Neutrophil (primary cell): ENCODE results near the gene PLCL1.
A peak's percentile ranks its signal among the peaks of the same experiment; 100 is the strongest.

Experiments
- H3K27ac ChIP-seq: fragments of 200-600 bp; sonication (generic); 2 replicates; pipeline ENCODE4 v1.5.1; 2016; ENCODE audit warnings: mild to moderate bottlenecking, moderate library complexity
- H3K27me3 ChIP-seq: fragments of 200-600 bp; sonication (generic); 2 replicates; pipeline ENCODE4 v1.6.0; 2016; ENCODE audit warnings: mild to moderate bottlenecking
- H3K36me3 ChIP-seq: fragments of 200-600 bp; sonication (generic); 2 replicates; pipeline ENCODE4 v1.5.1; 2017
- H3K4me1 ChIP-seq, 2 experiments: fragments of 200-600 bp in 1 of 2; sonication (generic) in 1 of 2; 1 replicate in 1 of 2; 2 replicates in 1 of 2; pipeline versions ENCODE4 v1.5.1 to v1.6.1; 2013 to 2016; ENCODE audit warnings: low read depth in 1 of 2, low read length in 1 of 2, mild to moderate bottlenecking in 1 of 2, moderate library complexity in 1 of 2; ENCODE audit not compliant: control insufficient read depth in 1 of 2, insufficient read depth in 1 of 2
- H3K4me3 ChIP-seq, 2 experiments: fragments of 200-600 bp in 1 of 2; sonication (generic) in 1 of 2; 1 replicate in 1 of 2; 2 replicates in 1 of 2; pipeline ENCODE4 v1.5.1; 2013 to 2016; ENCODE audit warnings: low read depth in 1 of 2, low read length in 1 of 2, mild to moderate bottlenecking in 1 of 2, moderate library complexity in 1 of 2
- H3K9me3 ChIP-seq: fragments of 200-600 bp; sonication (generic); 2 replicates; pipeline ENCODE4 v1.5.1; 2016
- TF ChIP-seq, protein P1 (sequence below): fragments of 200-600 bp; sonication (generic); IDR thresholded peaks from 2 replicates; pipeline ENCODE4 v1.5.1; 2016; ENCODE audit warnings: antibody characterized with exemption

The PLCL1 gene

DNA sequence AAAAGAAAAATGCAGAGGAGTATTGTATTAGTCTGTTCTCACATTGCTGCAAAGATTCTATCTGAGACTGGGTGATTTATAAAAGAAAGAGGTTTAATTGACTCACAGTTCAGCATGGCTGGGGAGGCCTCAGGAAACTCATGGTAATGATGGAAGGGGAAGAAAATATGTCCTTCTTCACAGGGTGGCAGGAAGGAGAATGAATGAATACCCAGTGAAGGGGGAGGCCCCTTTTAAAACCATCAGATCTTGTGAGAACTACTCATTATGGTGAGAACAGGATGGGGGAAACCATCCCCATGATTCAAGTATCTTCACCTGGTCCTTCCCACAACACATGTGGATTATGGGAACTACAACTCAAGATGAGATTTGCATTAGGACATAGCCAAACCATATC lies 9.1 kb upstream of the PLCL1 start:
- TF ChIP-seq, protein P1, sequence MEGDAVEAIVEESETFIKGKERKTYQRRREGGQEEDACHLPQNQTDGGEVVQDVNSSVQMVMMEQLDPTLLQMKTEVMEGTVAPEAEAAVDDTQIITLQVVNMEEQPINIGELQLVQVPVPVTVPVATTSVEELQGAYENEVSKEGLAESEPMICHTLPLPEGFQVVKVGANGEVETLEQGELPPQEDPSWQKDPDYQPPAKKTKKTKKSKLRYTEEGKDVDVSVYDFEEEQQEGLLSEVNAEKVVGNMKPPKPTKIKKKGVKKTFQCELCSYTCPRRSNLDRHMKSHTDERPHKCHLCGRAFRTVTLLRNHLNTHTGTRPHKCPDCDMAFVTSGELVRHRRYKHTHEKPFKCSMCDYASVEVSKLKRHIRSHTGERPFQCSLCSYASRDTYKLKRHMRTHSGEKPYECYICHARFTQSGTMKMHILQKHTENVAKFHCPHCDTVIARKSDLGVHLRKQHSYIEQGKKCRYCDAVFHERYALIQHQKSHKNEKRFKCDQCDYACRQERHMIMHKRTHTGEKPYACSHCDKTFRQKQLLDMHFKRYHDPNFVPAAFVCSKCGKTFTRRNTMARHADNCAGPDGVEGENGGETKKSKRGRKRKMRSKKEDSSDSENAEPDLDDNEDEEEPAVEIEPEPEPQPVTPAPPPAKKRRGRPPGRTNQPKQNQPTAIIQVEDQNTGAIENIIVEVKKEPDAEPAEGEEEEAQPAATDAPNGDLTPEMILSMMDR: no peak
- H3K4me3 ChIP-seq: no peak overlapping the region
- H3K4me1 ChIP-seq: no peaks in the 10 kb centered on the region
- peaks cover 78% of the 10 kb centered on the region for H3K27me3 ChIP-seq
- H3K9me3 ChIP-seq: no peaks in the 10 kb centered on the region
- H3K36me3 ChIP-seq: no peaks in the 10 kb centered on the region
- no peak overlapping the region for H3K27ac ChIP-seq

DNA sequence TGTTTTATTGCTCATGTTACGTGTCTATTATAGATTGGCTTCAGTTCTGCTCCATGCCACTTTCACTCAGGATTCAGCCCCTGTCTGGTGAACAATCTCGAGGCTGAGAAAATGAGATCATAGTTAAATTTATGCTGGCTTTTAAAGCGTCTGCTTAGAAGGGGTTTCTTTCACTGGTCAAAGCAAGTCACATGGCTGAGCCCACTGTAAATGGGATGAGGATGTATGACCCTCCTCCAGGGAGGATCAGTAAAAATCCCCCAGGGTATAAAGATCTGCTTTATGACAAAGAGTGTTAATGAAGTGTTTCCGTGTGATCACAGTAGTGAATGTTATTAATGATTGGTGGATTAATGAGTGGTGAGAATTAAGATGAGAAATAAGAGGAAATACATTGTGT lies 6.2 kb upstream of the PLCL1 start:
- Histone ChIP-seq H3K4me1 (no peaks in the 10 kb centered on the region), H3K4me3 (no peak overlapping the region), H3K27ac (no peak overlapping the region), H3K27me3 (peaks cover 84% of the 10 kb centered on the region), H3K9me3 (no peaks in the 10 kb centered on the region), H3K36me3 (no peaks in the 10 kb centered on the region)
- TF ChIP-seq, protein P1: no peak

DNA sequence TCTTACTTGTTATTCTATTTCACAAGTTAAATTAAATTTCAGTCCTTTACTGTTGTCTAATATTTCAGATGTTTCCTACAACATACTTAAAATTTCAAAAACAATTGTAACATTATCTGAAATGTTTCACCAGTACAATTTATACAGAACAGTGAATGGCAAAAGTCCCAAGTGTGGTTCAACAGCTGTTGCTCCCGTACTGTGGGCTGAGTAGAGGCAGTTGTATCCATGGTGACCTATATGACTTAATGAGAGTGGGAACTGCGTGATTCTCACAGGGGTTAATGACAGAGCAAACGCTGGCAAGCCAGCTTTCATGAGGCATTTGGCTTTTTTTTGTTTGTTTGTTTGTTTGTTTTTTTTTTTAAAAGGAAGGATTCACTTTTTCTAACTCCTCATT lies 5.3 kb upstream of the PLCL1 start:
- Histone ChIP-seq H3K9me3 (no peaks in the 10 kb centered on the region), H3K4me1 (peaks cover 3 to 5% of the 10 kb centered on the region in 2 experiments), H3K27me3 (peaks cover 85% of the 10 kb centered on the region), H3K27ac (no peak overlapping the region), H3K4me3 (no peak overlapping the region), H3K36me3 (no peaks in the 10 kb centered on the region)
- TF ChIP-seq, protein P1: no peak

DNA sequence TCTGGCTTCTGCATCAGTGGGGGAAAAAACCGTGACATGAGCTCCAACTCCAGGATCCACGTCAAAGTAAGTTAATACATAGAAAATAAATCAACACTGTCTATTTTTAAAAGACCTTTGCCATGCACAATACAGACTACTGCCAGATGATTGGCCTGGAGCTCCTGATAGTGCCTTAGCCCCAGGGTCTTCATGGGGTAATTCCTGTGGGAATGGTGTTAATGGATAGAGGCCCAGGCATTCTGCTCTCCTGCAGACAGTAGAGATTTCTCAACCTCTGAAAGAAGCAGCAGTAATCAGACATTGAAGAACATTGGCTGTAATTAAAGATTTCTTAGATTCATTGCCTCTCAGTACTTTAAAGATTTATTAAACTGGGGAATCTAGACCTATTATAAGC lies 4.3 kb upstream of the PLCL1 start:
- TF ChIP-seq, protein P1: no peak
- Histone ChIP-seq H3K4me1 (peaks cover 6 to 16% of the 10 kb centered on the region in 2 experiments), H3K27ac (no peak overlapping the region), H3K27me3 (peaks cover 85% of the 10 kb centered on the region), H3K9me3 (no peaks in the 10 kb centered on the region), H3K4me3 (no peak overlapping the region), H3K36me3 (no peaks in the 10 kb centered on the region)

DNA sequence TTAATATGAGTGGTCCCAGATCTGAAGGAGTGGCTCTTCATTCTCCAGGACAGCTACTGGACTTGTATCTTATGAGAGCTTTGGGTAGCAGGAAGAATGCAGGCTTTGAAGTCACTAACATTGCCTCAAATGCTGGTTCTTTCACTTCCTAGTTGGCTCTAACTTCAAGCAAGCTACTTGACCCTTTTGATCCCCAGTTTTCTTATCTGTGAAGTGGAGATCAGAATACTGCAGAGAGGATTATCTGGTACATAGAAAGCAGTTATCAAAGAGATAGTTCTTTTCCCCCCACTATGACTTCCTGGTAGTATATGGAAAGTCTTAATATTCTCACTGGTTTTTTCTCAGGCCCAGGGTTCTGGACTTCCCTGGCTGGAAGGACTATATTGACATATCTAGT lies 3.4 kb upstream of the PLCL1 start:
- TF ChIP-seq, protein P1: no peak
- H3K4me1 ChIP-seq: peaks cover 14 to 25% of the 10 kb centered on the region in 2 experiments
- peaks cover 92% of the 10 kb centered on the region for H3K27me3 ChIP-seq
- H3K36me3 ChIP-seq: no peaks in the 10 kb centered on the region
- no peak overlapping the region for H3K4me3 ChIP-seq
- no peak overlapping the region for H3K27ac ChIP-seq
- no peaks in the 10 kb centered on the region for H3K9me3 ChIP-seq

DNA sequence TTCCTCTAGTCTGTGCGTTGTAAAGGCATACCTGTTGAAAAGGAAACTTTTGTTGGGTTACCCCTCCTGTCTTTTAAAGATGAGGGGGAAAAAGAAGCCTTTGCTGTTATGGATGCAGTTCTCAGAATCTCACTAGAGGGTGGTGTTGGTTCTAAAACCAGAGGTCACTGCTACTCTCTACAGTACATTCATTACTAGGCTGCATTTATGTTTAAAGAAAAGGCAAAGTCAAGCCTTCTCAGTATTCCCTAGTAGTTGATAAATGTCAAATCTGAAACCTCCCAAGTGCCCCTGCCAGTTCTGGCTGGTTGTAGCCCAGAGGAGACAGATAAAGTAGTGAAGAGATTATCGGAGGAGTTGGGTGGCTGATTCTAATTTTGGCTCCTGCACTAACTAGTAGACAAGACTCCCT lies 1.4 kb upstream of the PLCL1 start:
- Histone ChIP-seq H3K9me3 (no peaks in the 10 kb centered on the region), H3K36me3 (no peaks in the 10 kb centered on the region), H3K4me1 (peaks cover 14 to 33% of the 10 kb centered on the region in 2 experiments), H3K27me3 (peaks cover 99% of the 10 kb centered on the region), H3K4me3 (no peak overlapping the region), H3K27ac (no peak overlapping the region)
- TF ChIP-seq, protein P1: peak; percentile 38
